ENCODE data around the gene RCHY1.

- TF ChIP-seq CTCF (IDR thresholded peaks at IDR 0.05 in 8 of 11, conservative IDR thresholded peaks at IDR 0.05 in 3 of 11) (peak in 1 of 11 experiments; percentile 13), POLR2A (IDR thresholded peaks at IDR 0.05) (no peak)
Measured at GRCh38 chr4:75432683-75433082, 81.5 kb downstream of the RCHY1 start.
